OCI-LY3 (cell line): Measurements from ENCODE around the gene DAGLA.

Source experiments
- H2AFZ ChIP-seq: fragments of 200-600, 300-600 bp; shearing (Covaris generic); 2 replicates; pipeline ENCODE4 v1.6.0; 2014; ENCODE audit warnings: antibody characterized with exemption, low read depth, low read length
- H3K27ac ChIP-seq: fragments of 200-600, 300-600 bp; sonication (generic); 2 replicates; pipeline ENCODE4 v1.5.1; 2014; ENCODE audit warnings: mild to moderate bottlenecking, low read length, moderate library complexity, mixed read lengths
- H3K27me3 ChIP-seq: fragments of 200-600, 300-600 bp; sonication (generic); 2 replicates; pipeline ENCODE4 v1.6.1; 2014; ENCODE audit warnings: low read depth, low read length, mixed read lengths
- H3K36me3 ChIP-seq: fragments of 200-600, 300-600 bp; sonication (generic); replicated peaks from 2 replicates; pipeline ENCODE3; 2014; ENCODE audit warnings: low read depth, low read length, mixed read lengths
- H3K4me1 ChIP-seq: fragments of 300-600, 200-600 bp; sonication (generic); 2 replicates; pipeline ENCODE4 v1.6.1; 2014; ENCODE audit warnings: low read length, mixed read lengths
- H3K4me2 ChIP-seq: fragments of 200-600, 300-600 bp; sonication (generic); 2 replicates; pipeline ENCODE4 v1.6.1; 2014; ENCODE audit warnings: low read length, mixed read lengths
- H3K4me3 ChIP-seq: fragments of 300-600, 200-600 bp; sonication (generic); 2 replicates; pipeline ENCODE4 v1.5.1; 2014; ENCODE audit warnings: antibody characterized with exemption, mild to moderate bottlenecking, low read length, moderate library complexity
- H3K79me2 ChIP-seq: fragments of 300-600, 200-600 bp; shearing (Covaris generic); 2 replicates; pipeline ENCODE4 v1.6.1; 2014; ENCODE audit warnings: mild to moderate bottlenecking, low read length, mixed read lengths
- H3K9ac ChIP-seq: fragments of 300-600, 200-600 bp; shearing (Covaris generic); 2 replicates; pipeline ENCODE4 v1.6.0; 2014; ENCODE audit warnings: mild to moderate bottlenecking, low read length, moderate library complexity
- H3K9me3 ChIP-seq: fragments of 200-600, 300-600 bp; shearing (Covaris generic); 2 replicates; pipeline ENCODE4 v1.6.1; 2014; ENCODE audit warnings: low read length, mixed read lengths; ENCODE audit not compliant: insufficient read depth
- H4K20me1 ChIP-seq: fragments of 200-600, 300-600 bp; sonication (generic); 2 replicates; pipeline ENCODE4 v1.6.1; 2016; ENCODE audit warnings: low read length, mixed read lengths; ENCODE audit not compliant: insufficient read depth
- EZH2phosphoT487 ChIP-seq: fragments of 200-600 bp; shearing (Covaris generic); IDR thresholded peaks from 2 replicates; pipeline ENCODE4 v1.6.1; 2018; ENCODE audit warnings: antibody characterized with exemption, mixed run types, low read depth
- TF ChIP-seq, protein P1 (sequence below): fragments of 200-600, 300-600 bp; sonication (generic); IDR thresholded peaks from 2 replicates; pipeline ENCODE4 v1.5.1; 2014; ENCODE audit warnings: antibody characterized with exemption, low read length, low read depth

Gene DAGLA

DNA sequence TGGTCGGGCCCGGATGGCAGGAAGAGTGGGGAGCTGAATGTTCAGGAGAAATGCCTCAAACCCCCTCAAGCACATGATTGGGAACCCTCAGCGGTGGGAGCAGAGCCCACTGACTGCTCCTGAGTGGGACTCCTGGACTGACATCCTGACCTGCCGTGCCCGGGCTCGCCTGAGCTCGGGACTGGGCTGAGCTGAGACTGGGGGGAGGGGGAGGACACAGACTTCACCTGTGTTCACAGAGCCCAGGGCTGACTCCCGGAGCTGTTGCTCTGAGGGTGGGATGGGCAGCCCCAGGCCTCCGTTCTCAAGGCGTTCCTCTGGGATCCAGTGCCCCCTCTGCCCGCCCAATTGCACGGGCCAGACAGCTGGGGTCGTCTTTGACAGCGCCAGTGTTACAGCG lies 24.6 kb downstream of the DAGLA start:
- Histone ChIP-seq H3K9me3 (no peaks in the 10 kb centered on the region), H3K27me3 (no peaks in the 10 kb centered on the region), H3K36me3 (no peaks in the 10 kb centered on the region), H3K9ac (no peak overlapping the region), H4K20me1 (no peaks in the 10 kb centered on the region), H3K79me2 (no peaks in the 10 kb centered on the region), H3K4me2 (no peak overlapping the region), H3K27ac (no peak overlapping the region), H3K4me1 (no peaks in the 10 kb centered on the region), H3K4me3 (no peak overlapping the region), H2AFZ (no peak overlapping the region)
- TF ChIP-seq, protein P1, sequence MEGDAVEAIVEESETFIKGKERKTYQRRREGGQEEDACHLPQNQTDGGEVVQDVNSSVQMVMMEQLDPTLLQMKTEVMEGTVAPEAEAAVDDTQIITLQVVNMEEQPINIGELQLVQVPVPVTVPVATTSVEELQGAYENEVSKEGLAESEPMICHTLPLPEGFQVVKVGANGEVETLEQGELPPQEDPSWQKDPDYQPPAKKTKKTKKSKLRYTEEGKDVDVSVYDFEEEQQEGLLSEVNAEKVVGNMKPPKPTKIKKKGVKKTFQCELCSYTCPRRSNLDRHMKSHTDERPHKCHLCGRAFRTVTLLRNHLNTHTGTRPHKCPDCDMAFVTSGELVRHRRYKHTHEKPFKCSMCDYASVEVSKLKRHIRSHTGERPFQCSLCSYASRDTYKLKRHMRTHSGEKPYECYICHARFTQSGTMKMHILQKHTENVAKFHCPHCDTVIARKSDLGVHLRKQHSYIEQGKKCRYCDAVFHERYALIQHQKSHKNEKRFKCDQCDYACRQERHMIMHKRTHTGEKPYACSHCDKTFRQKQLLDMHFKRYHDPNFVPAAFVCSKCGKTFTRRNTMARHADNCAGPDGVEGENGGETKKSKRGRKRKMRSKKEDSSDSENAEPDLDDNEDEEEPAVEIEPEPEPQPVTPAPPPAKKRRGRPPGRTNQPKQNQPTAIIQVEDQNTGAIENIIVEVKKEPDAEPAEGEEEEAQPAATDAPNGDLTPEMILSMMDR = no peak
- no peak for TF ChIP-seq EZH2phosphoT487

DNA sequence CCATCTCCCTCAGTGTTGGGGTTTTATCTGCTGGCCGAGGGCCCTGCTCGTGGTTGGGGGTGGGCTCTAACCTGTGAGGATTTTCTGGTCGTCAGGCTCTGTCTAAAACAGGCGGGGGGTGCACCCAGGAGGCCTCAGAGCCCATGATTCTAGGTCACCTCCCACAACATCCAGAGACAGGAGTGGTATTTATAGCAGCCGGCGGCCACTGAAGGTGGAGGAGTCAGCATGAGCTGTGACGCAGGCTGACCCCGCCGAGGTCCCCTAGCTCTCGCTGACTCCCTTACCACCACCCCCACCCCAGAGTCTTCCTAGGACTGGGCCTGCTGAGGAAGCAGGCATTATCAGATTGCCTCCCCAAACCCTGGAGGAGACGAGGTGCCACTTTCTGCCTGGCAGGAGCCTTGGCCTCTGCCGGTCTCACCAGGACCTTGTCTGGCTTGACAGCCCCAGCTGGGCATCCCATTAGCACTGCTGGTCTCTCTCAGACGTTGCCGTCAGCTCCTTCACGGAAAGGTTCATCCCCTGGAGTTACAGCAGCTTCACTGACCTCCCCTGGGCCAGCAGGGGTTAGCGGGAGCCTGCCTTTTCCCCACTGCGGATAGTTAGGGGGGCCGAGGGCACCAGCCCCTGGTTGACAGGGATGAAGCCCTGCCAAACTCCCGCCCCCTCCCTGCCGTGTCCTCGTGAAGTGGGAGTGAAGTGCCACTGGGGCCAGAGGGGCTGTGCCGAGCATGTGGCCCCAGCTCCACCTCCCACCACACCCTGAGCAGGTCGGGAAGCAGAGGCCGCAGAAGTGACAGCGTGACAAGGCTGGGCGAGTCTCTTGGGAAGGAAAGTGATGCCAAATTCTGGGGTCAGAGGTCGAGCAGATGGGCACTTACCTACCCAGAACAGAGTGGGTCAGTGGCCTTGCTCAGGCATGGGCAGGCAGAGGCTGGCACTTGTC lies 26.5 kb downstream of the DAGLA start:
- no peak overlapping the region for H3K4me3 ChIP-seq
- H3K27ac ChIP-seq = no peak overlapping the region
- H3K9ac ChIP-seq = no peak overlapping the region
- H3K79me2 ChIP-seq = no peaks in the 10 kb centered on the region
- H3K36me3 ChIP-seq = no peaks in the 10 kb centered on the region
- no peaks in the 10 kb centered on the region for H4K20me1 ChIP-seq
- H3K9me3 ChIP-seq = no peaks in the 10 kb centered on the region
- H3K27me3 ChIP-seq = no peaks in the 10 kb centered on the region
- H3K4me1 ChIP-seq = no peaks in the 10 kb centered on the region
- no peak overlapping the region for H3K4me2 ChIP-seq
- TF ChIP-seq, protein P1 = no peak
- no peak overlapping the region for H2AFZ ChIP-seq

DNA sequence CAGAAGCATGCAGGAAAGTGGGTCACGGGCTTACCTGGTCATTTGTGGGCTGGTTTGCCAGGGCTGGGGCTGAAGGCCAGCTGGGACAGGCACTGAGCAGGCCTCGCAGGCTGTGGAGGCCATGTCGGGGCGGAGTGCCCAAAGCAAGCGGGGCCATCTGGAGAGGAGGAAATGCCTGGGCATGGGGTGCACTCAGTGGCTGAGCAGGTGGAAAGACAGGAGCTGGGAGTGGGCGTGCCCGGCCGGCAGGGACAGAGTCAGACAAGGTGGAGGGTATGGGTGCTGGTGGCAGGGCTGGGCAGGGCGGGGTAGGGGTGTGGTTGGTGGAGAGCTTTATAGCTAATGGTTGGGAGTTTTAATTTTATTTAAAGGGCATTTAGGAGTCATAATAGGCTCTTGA lies 27.4 kb downstream of the DAGLA start:
- Histone ChIP-seq H3K4me3 (no peak overlapping the region), H3K79me2 (no peaks in the 10 kb centered on the region), H3K4me2 (no peak overlapping the region), H3K4me1 (no peaks in the 10 kb centered on the region), H3K9me3 (no peaks in the 10 kb centered on the region), H4K20me1 (no peaks in the 10 kb centered on the region), H3K36me3 (no peaks in the 10 kb centered on the region), H3K9ac (no peak overlapping the region), H3K27me3 (no peaks in the 10 kb centered on the region), H2AFZ (no peak overlapping the region), H3K27ac (no peak overlapping the region)
- TF ChIP-seq, protein P1 = no peak
- no peak for TF ChIP-seq EZH2phosphoT487

DNA sequence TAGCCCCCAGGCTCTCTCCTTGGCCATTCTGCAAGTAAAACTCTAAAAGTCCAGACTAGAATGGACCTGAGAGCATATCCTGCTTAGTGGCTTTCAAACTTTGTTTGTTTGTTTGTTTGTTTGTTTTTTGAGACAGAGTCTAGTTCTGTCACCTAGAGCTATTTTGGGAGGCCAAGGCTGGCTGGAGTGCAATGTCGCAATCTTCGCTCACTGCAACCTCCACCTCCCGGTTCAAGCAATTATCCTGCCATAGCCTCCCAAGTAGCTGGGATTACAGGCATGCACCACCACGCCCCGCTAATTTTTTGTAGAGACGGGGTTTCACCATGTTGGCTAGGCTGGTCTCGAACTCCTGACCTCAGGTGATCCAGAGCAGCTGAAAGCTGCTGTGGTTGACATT lies 28.9 kb downstream of the DAGLA start:
- H3K27ac ChIP-seq = no peak overlapping the region
- H3K27me3 ChIP-seq = no peaks in the 10 kb centered on the region
- no peak overlapping the region for H3K4me2 ChIP-seq
- no peaks in the 10 kb centered on the region for H3K79me2 ChIP-seq
- H3K4me3 ChIP-seq = no peak overlapping the region
- H4K20me1 ChIP-seq = no peaks in the 10 kb centered on the region
- no peaks in the 10 kb centered on the region for H3K36me3 ChIP-seq
- no peaks in the 10 kb centered on the region for H3K4me1 ChIP-seq
- no peaks in the 10 kb centered on the region for H3K9me3 ChIP-seq
- H2AFZ ChIP-seq = no peak overlapping the region
- TF ChIP-seq, protein P1 = no peak
- no peak for TF ChIP-seq EZH2phosphoT487
- H3K9ac ChIP-seq = no peak overlapping the region
